ENCODE measurements around the gene SNN.

- TF ChIP-seq CEBPB (IDR thresholded peaks at IDR 0.05) = no peak
- TF ChIP-seq HMGXB4 (CRISPR knock-in tag; IDR thresholded peaks at IDR 0.05; ENCODE audit: borderline replicate concordance) = no peak
- TF ChIP-seq CTCF (IDR thresholded peaks at IDR 0.05) = no peak
- no peak for TF ChIP-seq EHMT2 (IDR thresholded peaks at IDR 0.05; ENCODE audit: low read depth)
- no peak for TF ChIP-seq MAX (IDR thresholded peaks at IDR 0.05)
- no peak for TF ChIP-seq POLR2A (IDR thresholded peaks at IDR 0.05; ENCODE audit: low read length)
- TF ChIP-seq POLR2AphosphoS2 (conservative IDR thresholded peaks at IDR 0.05; ENCODE audit: low read length) = no peak
- TF ChIP-seq EP300 (IDR thresholded peaks at IDR 0.05) = no peak
- TF ChIP-seq ZFP36 (IDR thresholded peaks at IDR 0.05; ENCODE audit: borderline replicate concordance, partially characterized antibody) = no peak
Observed at GRCh38 chr16:11726008-11726407, 57.8 kb downstream of the SNN start.

Measured in A549 (cell line).